ENCODE measurements around the gene MYB. TPM values are rescaled to one million over a fixed set of nuclear protein-coding genes. Genes with fewer than 3 reads are reported as not detected.

Gene MYB
- total and polyA plus RNA-seq, 2 donors (not counting 3 experiments of a cell fraction or from before 2014, with no cell fraction given), result 0.14 to 0.53 TPM

GRCh38 chr6:135240711-135241110, 59.6 kb downstream of the MYB start:
- POLR2A ChIA-PET, result no interaction called here
- no peaks in the 10 kb centered on the region for H3K36me3 ChIP-seq (ENCODE audit: control insufficient read depth in 2 of 2, extremely low read depth in 1 of 2, insufficient read depth in 2 of 2, low read length in 2 of 2)
- FAIRE-seq (no peak), DNase-seq (ENCODE audit: low read depth, low spot score) (no peak)
- no peaks in the 10 kb centered on the region for H3K9me3 ChIP-seq (replicated peaks; ENCODE audit: control insufficient read depth, insufficient read depth, low read length)
- H3K4me1 ChIP-seq (ENCODE audit: control insufficient read depth, extremely low read depth, insufficient read depth, low read length), result no peaks in the 10 kb centered on the region
- no peak overlapping the region for H3K27ac ChIP-seq (ENCODE audit: insufficient read depth, low read depth, low read length)
- CTCF ChIA-PET, result no interaction called here
- H3K4me2 ChIP-seq (ENCODE audit: insufficient read depth, low read length), result no peak overlapping the region
- dilution Hi-C loops (cut with MboI; ENCODE audit: extremely low pct_ligation_motif_present, low sequenced_read_pairs) (no loop called here), intact Hi-C loops (cut with micrococcal nuclease) (no loop called here)
- no peak overlapping the region for H3K4me3 ChIP-seq (replicated peaks in 1 of 3; ENCODE audit: insufficient read depth in 1 of 3, low read depth in 1 of 3, low read length in 3 of 3)
- H4K20me1 ChIP-seq (replicated peaks; ENCODE audit: control insufficient read depth, extremely low read depth, insufficient read depth, low read length), result no peaks in the 10 kb centered on the region
- no TSS peak for BruUV-seq (replicated peaks)
- TF ChIP-seq JUN (IDR thresholded peaks at IDR 0.05; ENCODE audit: borderline replicate concordance, insufficient read depth, insufficient read length, low read depth) (no peak), POLR2A (IDR thresholded peaks at IDR 0.05; ENCODE audit: low read depth, low read length) (no peak), MAX (IDR thresholded peaks at IDR 0.05; ENCODE audit: insufficient read depth, insufficient read length) (no peak), EZH2 (IDR thresholded peaks at IDR 0.05; ENCODE audit: borderline replicate concordance, low read depth, low read length, severe bottlenecking) (no peak), MYC (IDR thresholded peaks at IDR 0.05; ENCODE audit: low read depth, low read length) (no peak), FOS (IDR thresholded peaks at IDR 0.05; ENCODE audit: borderline replicate concordance, insufficient read depth, low read length) (no peak), GATA2 (IDR thresholded peaks at IDR 0.05; ENCODE audit: insufficient read depth, insufficient read length, low read depth, low read length) (no peak), CTCF (IDR thresholded peaks at IDR 0.05; ENCODE audit: extremely low read depth in 1 of 2, insufficient read depth in 1 of 2, low read depth in 1 of 2, low read length in 2 of 2) (no peak), POLR2AphosphoS5 (IDR thresholded peaks at IDR 0.05; ENCODE audit: insufficient read depth, low read depth, low read length) (no peak)
- H3K27me3 ChIP-seq (ENCODE audit: control insufficient read depth in 2 of 2, insufficient read depth in 2 of 2, low read length in 2 of 2), result peaks cover 3% of the 10 kb centered on the region in 2 experiments
- H3K9me1 ChIP-seq (replicated peaks; ENCODE audit: control insufficient read depth, extremely low read depth, insufficient read depth, low read length), result no peaks in the 10 kb centered on the region
- no peak overlapping the region for H3K9ac ChIP-seq (replicated peaks; ENCODE audit: extremely low read depth, insufficient read depth, low read length)
- no peaks in the 10 kb centered on the region for H3K79me2 ChIP-seq (ENCODE audit: control insufficient read depth, insufficient read depth, low read length)
- H2AFZ ChIP-seq (ENCODE audit: low read depth, low read length), result no peak overlapping the region

Measured in endothelial cell of umbilical vein (primary cell).